ENCODE data around the gene GSTA4.

Gene GSTA4

GRCh38 chr6:52998603-52999002 is 3.5 kb upstream of the GSTA4 start:
- Histone ChIP-seq H3K9me2 (replicated peaks; ENCODE audit: control insufficient read depth, low read length) (no peaks in the 10 kb centered on the region), H3F3A (ENCODE audit: control insufficient read depth, insufficient read depth) (peaks cover 10% of the 10 kb centered on the region), H3K79me2 (ENCODE audit: control insufficient read depth, low read length) (no peaks in the 10 kb centered on the region), H3K36me3 (ENCODE audit: control insufficient read depth, low read length) (no peaks in the 10 kb centered on the region), H3K9me3 (ENCODE audit: control insufficient read depth, insufficient read depth, low read length) (no peaks in the 10 kb centered on the region), H3K4me1 (ENCODE audit: control insufficient read depth, low read length) (peaks cover 16% of the 10 kb centered on the region), H3K4me3 (ENCODE audit: low read length) (no peak overlapping the region), H3K27ac (ENCODE audit: low read depth, low read length) (no peak overlapping the region), H3K27me3 (ENCODE audit: control insufficient read depth, low read length) (peaks cover 5% of the 10 kb centered on the region; the same call in 1 of the 2 replicates), H4K20me1 (ENCODE audit: control insufficient read depth, insufficient read depth, low read depth, low read length) (no peaks in the 10 kb centered on the region), H3K4me2 (ENCODE audit: low read length) (no peak overlapping the region)
- TF ChIP-seq, protein P1, sequence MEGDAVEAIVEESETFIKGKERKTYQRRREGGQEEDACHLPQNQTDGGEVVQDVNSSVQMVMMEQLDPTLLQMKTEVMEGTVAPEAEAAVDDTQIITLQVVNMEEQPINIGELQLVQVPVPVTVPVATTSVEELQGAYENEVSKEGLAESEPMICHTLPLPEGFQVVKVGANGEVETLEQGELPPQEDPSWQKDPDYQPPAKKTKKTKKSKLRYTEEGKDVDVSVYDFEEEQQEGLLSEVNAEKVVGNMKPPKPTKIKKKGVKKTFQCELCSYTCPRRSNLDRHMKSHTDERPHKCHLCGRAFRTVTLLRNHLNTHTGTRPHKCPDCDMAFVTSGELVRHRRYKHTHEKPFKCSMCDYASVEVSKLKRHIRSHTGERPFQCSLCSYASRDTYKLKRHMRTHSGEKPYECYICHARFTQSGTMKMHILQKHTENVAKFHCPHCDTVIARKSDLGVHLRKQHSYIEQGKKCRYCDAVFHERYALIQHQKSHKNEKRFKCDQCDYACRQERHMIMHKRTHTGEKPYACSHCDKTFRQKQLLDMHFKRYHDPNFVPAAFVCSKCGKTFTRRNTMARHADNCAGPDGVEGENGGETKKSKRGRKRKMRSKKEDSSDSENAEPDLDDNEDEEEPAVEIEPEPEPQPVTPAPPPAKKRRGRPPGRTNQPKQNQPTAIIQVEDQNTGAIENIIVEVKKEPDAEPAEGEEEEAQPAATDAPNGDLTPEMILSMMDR (IDR thresholded peaks at IDR 0.05; ENCODE audit: low read depth, low read length, poor library complexity, severe bottlenecking) = no peak
- no peak for TF ChIP-seq EZH2phosphoT487 (IDR thresholded peaks at IDR 0.05; ENCODE audit: borderline replicate concordance, low read length)

- H3K4me3 ChIP-seq (ENCODE audit: low read length) = peak overlapping the region; percentile 76
- H3K79me2 ChIP-seq (ENCODE audit: control insufficient read depth, low read length) = no peaks in the 10 kb centered on the region
- TF ChIP-seq, protein P1 (IDR thresholded peaks at IDR 0.05; ENCODE audit: low read depth, low read length, poor library complexity, severe bottlenecking) = no peak
- no peak for TF ChIP-seq EZH2phosphoT487 (IDR thresholded peaks at IDR 0.05; ENCODE audit: borderline replicate concordance, low read length)
- H3K9me2 ChIP-seq (replicated peaks; ENCODE audit: control insufficient read depth, low read length) = no peaks in the 10 kb centered on the region
- peak overlapping the region; percentile 19; the same call in 1 of the 2 replicates for H3K27ac ChIP-seq (ENCODE audit: low read depth, low read length)
- H3K9me3 ChIP-seq (ENCODE audit: control insufficient read depth, insufficient read depth, low read length) = no peaks in the 10 kb centered on the region
- no peaks in the 10 kb centered on the region for H3K36me3 ChIP-seq (ENCODE audit: control insufficient read depth, low read length)
- H3K27me3 ChIP-seq (ENCODE audit: control insufficient read depth, low read length) = peaks cover 7% of the 10 kb centered on the region; the same call in 1 of the 2 replicates
- H4K20me1 ChIP-seq (ENCODE audit: control insufficient read depth, insufficient read depth, low read depth, low read length) = no peaks in the 10 kb centered on the region
- peaks cover 16% of the 10 kb centered on the region for H3F3A ChIP-seq (ENCODE audit: control insufficient read depth, insufficient read depth)
- peak overlapping the region; percentile 79 for H3K4me2 ChIP-seq (ENCODE audit: low read length)
- peaks cover 19% of the 10 kb centered on the region for H3K4me1 ChIP-seq (ENCODE audit: control insufficient read depth, low read length)
These were observed 995 bp upstream of the GSTA4 start for GRCh38 chr6:52995913-52996645.

GRCh38 chr6:52994839-52995088 is 320 bp downstream of the GSTA4 start:
- H4K20me1 ChIP-seq (ENCODE audit: control insufficient read depth, insufficient read depth, low read depth, low read length) = no peaks in the 10 kb centered on the region
- H3K27ac ChIP-seq (ENCODE audit: low read depth, low read length) = peak overlapping the region; percentile 71
- H3K36me3 ChIP-seq (ENCODE audit: control insufficient read depth, low read length) = no peaks in the 10 kb centered on the region
- peaks cover 7% of the 10 kb centered on the region; the same call in 1 of the 2 replicates for H3K27me3 ChIP-seq (ENCODE audit: control insufficient read depth, low read length)
- no peaks in the 10 kb centered on the region for H3K79me2 ChIP-seq (ENCODE audit: control insufficient read depth, low read length)
- TF ChIP-seq, protein P1 (IDR thresholded peaks at IDR 0.05; ENCODE audit: low read depth, low read length, poor library complexity, severe bottlenecking) = no peak
- no peak for TF ChIP-seq EZH2phosphoT487 (IDR thresholded peaks at IDR 0.05; ENCODE audit: borderline replicate concordance, low read length)
- H3K4me3 ChIP-seq (ENCODE audit: low read length) = peak overlapping the region; percentile 94
- no peaks in the 10 kb centered on the region for H3K9me3 ChIP-seq (ENCODE audit: control insufficient read depth, insufficient read depth, low read length)
- H3F3A ChIP-seq (ENCODE audit: control insufficient read depth, insufficient read depth) = peaks cover 16% of the 10 kb centered on the region
- H3K4me1 ChIP-seq (ENCODE audit: control insufficient read depth, low read length) = peaks cover 19% of the 10 kb centered on the region
- H3K4me2 ChIP-seq (ENCODE audit: low read length) = peak overlapping the region; percentile 74
- H3K9me2 ChIP-seq (replicated peaks; ENCODE audit: control insufficient read depth, low read length) = no peaks in the 10 kb centered on the region

Data from DOHH2 (cell line).